Psoas muscle (tissue), 8 donors: Measurements from ENCODE around the gene FTO. TPM values are rescaled to one million over a fixed set of nuclear protein-coding genes. Genes with fewer than 3 reads are reported as not detected.
A peak's percentile ranks its signal among the peaks of the same experiment; 100 is the strongest.

Source experiments
- ATAC-seq, 4 donors: fragments of 200-7000 bp; cut with Tn5 transposase; one replicate each; pipeline ENCODE4 v1.9.1; 2020; ENCODE audit warnings: moderate library complexity in 3 of 4, mild to moderate bottlenecking in 2 of 4
- DNase-seq, 2 donors: peaks; one replicate each; pipeline ENCODE4 v3.0.0-alpha.2; 2020
- H3K27ac ChIP-seq: fragments of 200-600 bp; one replicate; pipeline ENCODE4 v1.8.0; 2022
- H3K27me3 ChIP-seq, 3 donors: fragments of 200-600 bp in 1 of 3; one replicate each; pipeline versions ENCODE4 v1.6.1 to v1.8.0; 2013 to 2022; ENCODE audit warnings: low read length in 2 of 3, mild to moderate bottlenecking in 2 of 3, moderate library complexity in 1 of 3; ENCODE audit not compliant: insufficient read depth in 3 of 3
- H3K36me3 ChIP-seq, 2 donors: fragments of 200-600 bp in 1 of 2; one replicate each; pipeline versions ENCODE4 v1.6.1 to v1.8.0; 2013 to 2022; ENCODE audit warnings: low read depth in 1 of 2, mild to moderate bottlenecking in 1 of 2, moderate library complexity in 1 of 2; ENCODE audit not compliant: insufficient read depth in 1 of 2
- H3K4me1 ChIP-seq: fragments of 200-600 bp; one replicate; pipeline ENCODE4 v1.8.0; 2022
- H3K4me3 ChIP-seq: fragments of 200-600 bp; one replicate; pipeline ENCODE4 v1.8.0; 2022; ENCODE audit warnings: mild to moderate bottlenecking
- H3K9me3 ChIP-seq: fragments of 200-600 bp; one replicate; pipeline ENCODE4 v1.8.0; 2022
- WGBS, 3 donors: extraction: QIAGEN DNeasy Blood & Tissue Kit; methylation state at CpG; one replicate each; pipeline versions ENCODE4 v1.1.6 to v1.1.7; 2013; 5-methylcytosine and 5-hydroxymethylcytosine counted together
- intact Hi-C, 2 donors: fragments of 100-400 bp; cut with DNase I; formaldehyde crosslinking; loops; one replicate each; pipeline versions ENCODE4 v1.11.0 to v1.14.2; 2022
- polyA plus RNA-seq, 3 donors: library from polyadenylated mRNA; stranded (reverse); fragments of 200-250 nt; gene quantifications; one replicate each; pipeline ENCODE4 v1.2.3, GENCODE V29; 2013
- total RNA-seq, 4 donors: library from RNA; stranded (reverse); fragmentation: NEBNext Ultra II Directional in 2 of 4; extraction: Animal tissue kit (Norgen Biotek cat#: 25700) in 2 of 4; gene quantifications; one replicate each; pipeline versions ENCODE4 v1.2.1 to v1.2.4, GENCODE V29; 2021 to 2023
- TF ChIP-seq, protein P1 (sequence below): fragments of 200-600 bp; IDR thresholded peaks from one replicate; pipeline ENCODE4 v1.8.0; 2022; ENCODE audit warnings: antibody characterized with exemption
- donor health status: healthy with polysubstance abuse.
- donor health status: DM: no; HTN: no; CAD: no; lungs with moderate emphysema.
- donor health status: Bipolar disorder and iron deficiency.
- donor health status: healthy.
- donor health status: DM: yes; HTN: yes; CAD: no.
- donor health status: DM: no; HTN: no; CAD: no.
- donor health status: DM: no; HTN: no; CAD: no.
- donor health status: DM: yes; HTN: yes; CAD: no.

FTO gene
- total and polyA plus RNA-seq, 7 donors, result 14.2 to 67.6 (median 47.4) TPM

DNA sequence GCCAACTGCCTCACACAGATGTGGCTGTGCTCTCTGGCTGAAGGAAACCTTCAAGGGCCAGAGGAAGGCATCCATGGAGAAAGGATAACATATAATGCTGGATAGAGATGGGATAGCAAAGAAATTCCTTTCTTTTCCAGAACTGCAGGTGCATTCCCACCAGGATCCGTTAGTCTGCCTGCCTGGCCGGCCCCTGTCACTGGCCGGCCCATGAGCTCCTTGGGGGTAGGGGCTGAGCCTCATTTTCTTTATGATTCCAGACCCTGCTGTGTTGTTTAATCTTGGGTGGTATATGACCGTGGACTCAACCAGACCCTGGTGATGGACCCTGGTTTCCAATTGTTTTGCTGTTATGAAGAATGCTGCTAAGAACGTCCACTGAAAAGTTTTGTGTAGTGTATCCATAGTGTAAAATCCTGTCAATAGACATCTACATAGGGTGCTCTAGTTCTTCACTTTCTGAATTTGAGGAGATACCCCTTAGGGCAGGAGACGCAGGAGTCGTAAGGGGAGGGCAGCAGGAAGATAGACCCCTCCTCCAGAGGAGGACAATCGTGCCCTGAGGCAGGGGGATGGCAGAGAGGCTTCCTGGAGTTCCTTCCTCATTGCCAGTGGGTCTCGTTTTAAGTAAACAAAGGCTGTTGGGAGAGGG is 489.2 kb downstream of the FTO start:
- TF ChIP-seq, protein P1, sequence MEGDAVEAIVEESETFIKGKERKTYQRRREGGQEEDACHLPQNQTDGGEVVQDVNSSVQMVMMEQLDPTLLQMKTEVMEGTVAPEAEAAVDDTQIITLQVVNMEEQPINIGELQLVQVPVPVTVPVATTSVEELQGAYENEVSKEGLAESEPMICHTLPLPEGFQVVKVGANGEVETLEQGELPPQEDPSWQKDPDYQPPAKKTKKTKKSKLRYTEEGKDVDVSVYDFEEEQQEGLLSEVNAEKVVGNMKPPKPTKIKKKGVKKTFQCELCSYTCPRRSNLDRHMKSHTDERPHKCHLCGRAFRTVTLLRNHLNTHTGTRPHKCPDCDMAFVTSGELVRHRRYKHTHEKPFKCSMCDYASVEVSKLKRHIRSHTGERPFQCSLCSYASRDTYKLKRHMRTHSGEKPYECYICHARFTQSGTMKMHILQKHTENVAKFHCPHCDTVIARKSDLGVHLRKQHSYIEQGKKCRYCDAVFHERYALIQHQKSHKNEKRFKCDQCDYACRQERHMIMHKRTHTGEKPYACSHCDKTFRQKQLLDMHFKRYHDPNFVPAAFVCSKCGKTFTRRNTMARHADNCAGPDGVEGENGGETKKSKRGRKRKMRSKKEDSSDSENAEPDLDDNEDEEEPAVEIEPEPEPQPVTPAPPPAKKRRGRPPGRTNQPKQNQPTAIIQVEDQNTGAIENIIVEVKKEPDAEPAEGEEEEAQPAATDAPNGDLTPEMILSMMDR, result no peak
- no peaks in the 10 kb centered on the region for H3K36me3 ChIP-seq
- WGBS, 3 donors, result 51 to 66% (median 65%) methylated on average over 9 of the region's 9 CpGs
- no peaks in the 10 kb centered on the region for H3K9me3 ChIP-seq
- no peaks in the 10 kb centered on the region for H3K27me3 ChIP-seq
- H3K27ac ChIP-seq, result peak overlapping the region; percentile 76
- intact Hi-C loops, result loop anchor here (5.0 to 10.0 kb wide), 3 partner anchors 89 to 742 kb away; partner anchors contain the start of gene IRX5 (in 2 of the 2)
- H3K4me3 ChIP-seq, result no peak overlapping the region
- no peaks in the 10 kb centered on the region for H3K4me1 ChIP-seq
- DNase-seq (no peak), ATAC-seq (no peak)

DNA sequence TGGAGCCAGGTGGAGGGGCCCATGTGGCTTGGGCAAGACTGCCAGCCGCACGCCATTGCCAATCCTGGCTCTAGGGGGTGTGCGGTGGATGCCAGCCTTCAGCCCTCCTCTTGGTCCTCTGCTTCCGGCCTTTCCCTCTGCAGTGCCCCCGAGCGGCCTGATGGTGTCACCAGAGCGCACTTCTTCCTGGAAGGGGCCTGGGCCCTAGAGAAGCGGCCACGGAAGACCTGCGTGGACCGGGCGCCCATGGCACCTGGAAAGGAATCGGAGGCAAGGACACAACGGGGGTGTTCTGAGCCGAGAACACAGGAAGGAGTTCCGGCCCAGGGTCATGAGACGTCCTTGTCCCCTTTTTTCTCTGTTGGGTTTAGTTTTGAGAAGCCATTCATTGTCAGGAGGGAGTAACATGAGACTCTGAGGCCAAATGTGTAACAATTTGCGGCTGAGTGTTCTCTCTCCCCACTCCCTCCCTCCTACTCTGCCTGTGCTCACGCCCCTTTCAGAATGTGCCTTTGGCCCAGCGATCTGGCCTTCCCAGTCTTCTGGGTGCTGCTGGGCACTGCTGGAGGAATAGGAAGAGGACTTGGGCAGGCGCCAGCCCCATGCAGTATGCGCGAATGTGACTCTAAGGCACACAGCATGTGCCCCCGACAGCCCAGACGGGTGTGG is 489.8 kb downstream of the FTO start:
- intact Hi-C loops, result loop anchor here (5.0 to 10.0 kb wide), 3 partner anchors 89 to 741 kb away; partner anchors contain the start of gene IRX5 (in 2 of the 2)
- DNase-seq, result peak; percentile 70 to 89
- Histone ChIP-seq H3K27me3 (no peaks in the 10 kb centered on the region), H3K27ac (peak overlapping the region; percentile 76), H3K4me3 (peak overlapping the region; percentile 55), H3K4me1 (no peaks in the 10 kb centered on the region), H3K36me3 (no peaks in the 10 kb centered on the region), H3K9me3 (no peaks in the 10 kb centered on the region)
- WGBS, 3 donors, result 5 to 8% (median 5%) methylated on average over 25 of the region's 25 CpGs
- TF ChIP-seq, protein P1, result peak; percentile 85
- peak; percentile 92 to 94 (median 94) for ATAC-seq

DNA sequence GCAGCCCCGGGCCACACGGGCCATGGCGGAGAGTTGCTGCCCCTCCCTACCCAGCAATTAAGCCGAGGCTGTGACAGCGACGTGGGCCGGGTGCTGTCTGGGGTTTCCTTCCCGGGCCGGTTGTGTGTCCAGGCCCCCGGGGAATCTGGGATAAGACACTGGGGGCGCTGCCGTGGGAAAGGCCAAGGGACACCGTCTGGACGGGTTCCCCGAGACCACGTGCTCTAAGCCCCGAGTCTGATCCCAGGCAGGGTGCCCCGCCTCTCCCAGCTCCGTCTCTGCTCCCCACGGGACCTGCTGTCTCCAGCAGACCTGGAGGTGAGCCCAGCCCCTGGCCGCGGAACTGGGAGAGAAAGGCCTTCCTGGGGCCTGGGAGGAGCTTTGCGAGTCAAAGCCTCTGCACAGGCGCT is 490.4 kb downstream of the FTO start:
- ATAC-seq (peak; percentile 60 to 82 (median 67)), DNase-seq (peak; percentile 65 to 94)
- intact Hi-C loops, result loop anchor here (5.0 to 10.0 kb wide), 3 partner anchors 88 to 740 kb away; partner anchors contain the start of gene IRX5 (in 2 of the 2)
- WGBS, 3 donors, result 12 to 23% (median 17%) methylated on average over 23 to 24 of the region's 24 CpGs
- Histone ChIP-seq H3K27me3 (no peaks in the 10 kb centered on the region), H3K27ac (peak overlapping the region; percentile 76), H3K4me3 (peak overlapping the region; percentile 55), H3K36me3 (no peaks in the 10 kb centered on the region), H3K9me3 (no peaks in the 10 kb centered on the region), H3K4me1 (no peaks in the 10 kb centered on the region)
- TF ChIP-seq, protein P1, result no peak

DNA sequence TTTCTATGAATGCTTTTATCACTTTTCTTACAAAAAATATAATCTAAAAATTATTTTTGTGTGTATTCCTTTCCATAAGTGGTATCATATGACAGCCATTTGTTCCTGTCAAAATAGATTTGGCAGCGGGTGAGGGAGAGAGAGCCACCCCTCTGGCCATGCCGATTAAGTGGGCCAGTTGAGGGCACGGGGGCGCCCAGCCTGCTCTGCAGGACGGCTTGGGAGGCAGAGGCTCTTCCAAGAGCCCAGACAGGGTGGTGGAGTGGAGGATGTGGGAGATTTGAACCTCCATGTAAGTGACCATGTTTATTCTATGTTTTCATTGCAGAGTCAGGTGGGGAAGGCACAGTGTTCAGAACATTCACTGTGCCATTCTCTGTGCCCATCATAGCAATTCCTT is 493.8 kb downstream of the FTO start:
- 20 to 53% (median 30%) methylated on average over 5 of the region's 5 CpGs for WGBS, 3 donors
- Histone ChIP-seq H3K36me3 (no peaks in the 10 kb centered on the region), H3K27me3 (peaks cover 0 to 2% (median 0%) of the 10 kb centered on the region in 3 donors), H3K4me1 (no peaks in the 10 kb centered on the region), H3K27ac (no peak overlapping the region), H3K9me3 (no peaks in the 10 kb centered on the region), H3K4me3 (no peak overlapping the region)
- ATAC-seq (no peak), DNase-seq (no peak)
- intact Hi-C loops, result loop anchor here (10.0 kb wide), 2 partner anchors 617 to 737 kb away; partner anchors contain the start of gene IRX5 (in 2 of the 2)
- TF ChIP-seq, protein P1, result no peak
